Trophoblast cell (in vitro differentiated cells and primary cell): Measurements from ENCODE around the gene EEF1AKMT3.
A peak's percentile ranks its signal among the peaks of the same experiment; 100 is the strongest.

ENCODE experiments used
- DNase-seq, 2 donors: peaks; one replicate each; pipeline ENCODE4 v3.0.0-alpha.2; 2016
- H2AFZ ChIP-seq: 2 replicates; pipeline ENCODE4 v1.6.1; 2013; ENCODE audit warnings: low read length, moderate library complexity, mild to moderate bottlenecking; ENCODE audit not compliant: insufficient read depth, poor library complexity
- H2AK5ac ChIP-seq: 2 replicates; pipeline ENCODE4 v1.6.1; 2013; ENCODE audit warnings: mild to moderate bottlenecking, low read length
- H2BK120ac ChIP-seq: 2 replicates; pipeline ENCODE4 v1.6.1; 2013; ENCODE audit warnings: low read length, mild to moderate bottlenecking, moderate library complexity; ENCODE audit not compliant: insufficient read depth, poor library complexity
- H2BK12ac ChIP-seq: 2 replicates; pipeline ENCODE4 v1.6.1; 2013; ENCODE audit warnings: mild to moderate bottlenecking, low read length, moderate library complexity
- H2BK5ac ChIP-seq: 2 replicates; pipeline ENCODE4 v1.6.1; 2013; ENCODE audit warnings: low read length, low read depth, moderate library complexity, mild to moderate bottlenecking; ENCODE audit not compliant: poor library complexity
- H3K14ac ChIP-seq: 2 replicates; pipeline ENCODE4 v1.6.1; 2013; ENCODE audit warnings: mild to moderate bottlenecking, low read length
- H3K18ac ChIP-seq: 2 replicates; pipeline ENCODE4 v1.6.1; 2013; ENCODE audit warnings: mild to moderate bottlenecking, low read length
- H3K23ac ChIP-seq: 2 replicates; pipeline ENCODE4 v1.6.1; 2013; ENCODE audit warnings: low read length
- H3K27ac ChIP-seq: 2 replicates; pipeline ENCODE4 v1.5.1; 2013; ENCODE audit warnings: low read depth, mild to moderate bottlenecking, inconsistent platforms, low read length, moderate library complexity
- H3K27me3 ChIP-seq: 2 replicates; pipeline ENCODE4 v1.6.1; 2013; ENCODE audit warnings: inconsistent platforms, mild to moderate bottlenecking, low read length, moderate library complexity; ENCODE audit not compliant: insufficient read depth
- H3K36me3 ChIP-seq, 2 experiments: 1 replicate in 1 of 2; 2 replicates in 1 of 2; pipeline ENCODE4 v1.6.1; 2013; ENCODE audit warnings: low read length in 2 of 2, mild to moderate bottlenecking in 2 of 2, moderate library complexity in 1 of 2; ENCODE audit not compliant: insufficient read depth in 2 of 2, control insufficient read depth in 1 of 2
- H3K4ac ChIP-seq: 2 replicates; pipeline ENCODE4 v1.6.1; 2013; ENCODE audit warnings: low read depth, mild to moderate bottlenecking, low read length, moderate library complexity
- H3K4me1 ChIP-seq, 2 experiments: 1 replicate in 1 of 2; 2 replicates in 1 of 2; pipeline ENCODE4 v1.6.1; 2013; ENCODE audit warnings: low read length in 2 of 2, mild to moderate bottlenecking in 2 of 2, moderate library complexity in 1 of 2; ENCODE audit not compliant: insufficient read depth in 2 of 2, control insufficient read depth in 1 of 2
- H3K4me2 ChIP-seq: 2 replicates; pipeline ENCODE4 v1.6.1; 2013; ENCODE audit warnings: inconsistent platforms, mild to moderate bottlenecking, low read length, moderate library complexity
- H3K4me3 ChIP-seq: 2 replicates; pipeline ENCODE4 v1.5.1; 2013; ENCODE audit warnings: mild to moderate bottlenecking, low read depth, low read length, inconsistent platforms
- H3K79me1 ChIP-seq: one replicate; pipeline ENCODE4 v1.6.1; 2013; ENCODE audit warnings: low read length
- H3K79me2 ChIP-seq: 2 replicates; pipeline ENCODE4 v1.6.1; 2013; ENCODE audit warnings: low read length, mild to moderate bottlenecking; ENCODE audit not compliant: control insufficient read depth, insufficient read depth, poor library complexity
- H3K9ac ChIP-seq: 2 replicates; pipeline ENCODE4 v1.6.1; 2013; ENCODE audit warnings: mild to moderate bottlenecking, low read length
- H3K9me3 ChIP-seq: 2 replicates; pipeline ENCODE4 v1.6.1; 2013; ENCODE audit warnings: low read depth, mild to moderate bottlenecking, control low read depth, inconsistent platforms, low read length; ENCODE audit not compliant: insufficient read depth
- H4K12ac ChIP-seq: 2 replicates; pipeline ENCODE4 v1.6.1; 2013; ENCODE audit warnings: low read depth, mild to moderate bottlenecking, low read length, moderate library complexity
- H4K8ac ChIP-seq: 2 replicates; pipeline ENCODE4 v1.6.1; 2013; ENCODE audit warnings: low read depth, mild to moderate bottlenecking, low read length, moderate library complexity
- H4K91ac ChIP-seq: one replicate; pipeline ENCODE4 v1.6.1; 2013; ENCODE audit warnings: low read depth, mild to moderate bottlenecking, low read length, moderate library complexity
- whole genome bisulfite sequencing: extraction: QIAGEN DNeasy Blood & Tissue Kit; methylation state at CpG from one replicate; pipeline ENCODE4 v1.1.7; 2013; ENCODE audit warnings: missing lambda C conversion rate; ENCODE audit not compliant: insufficient read length, insufficient coverage; ENCODE audit errors: extremely low coverage; 5-methylcytosine and 5-hydroxymethylcytosine counted together

The EEF1AKMT3 gene

DNA sequence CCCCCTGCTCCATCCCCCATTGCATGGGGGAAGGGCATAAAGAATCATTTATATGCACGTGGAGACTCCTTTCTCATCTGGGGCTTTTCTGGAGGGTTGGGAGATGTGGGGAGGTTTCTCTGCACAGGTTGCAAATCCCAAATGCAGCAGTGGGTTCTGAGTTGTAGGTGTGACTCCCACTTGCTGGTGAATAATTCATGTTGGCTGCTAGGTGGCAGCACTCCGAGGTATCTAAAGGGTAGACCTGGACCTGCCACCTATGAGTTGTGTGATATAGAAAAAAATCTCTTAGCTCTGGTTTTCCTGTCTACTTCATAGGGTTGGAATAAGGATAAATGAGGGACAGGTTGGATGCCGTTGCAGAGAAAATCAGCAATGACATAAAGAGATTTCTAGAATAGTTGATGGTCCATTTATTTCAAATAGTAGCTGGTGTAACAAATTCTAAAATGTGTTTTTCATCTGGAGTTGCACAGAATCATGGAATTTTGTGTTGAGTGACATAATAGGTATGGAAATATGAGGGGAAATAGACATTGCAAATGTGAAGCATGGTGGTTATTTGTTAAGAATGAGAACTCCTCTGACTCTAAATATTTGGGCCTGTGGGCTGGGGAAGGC, 12.9 kb upstream of the EEF1AKMT3 start:
- no peak overlapping the region for H2BK120ac ChIP-seq
- H4K91ac ChIP-seq, result no peak overlapping the region
- H3K23ac ChIP-seq, result no peak overlapping the region
- no peak overlapping the region for H3K4ac ChIP-seq
- H2BK12ac ChIP-seq, result no peak overlapping the region
- no peak overlapping the region for H3K18ac ChIP-seq
- H4K12ac ChIP-seq, result no peak overlapping the region
- H3K9ac ChIP-seq, result no peak overlapping the region
- H3K4me2 ChIP-seq, result no peak overlapping the region
- no peak overlapping the region for H2AK5ac ChIP-seq
- no peak overlapping the region for H2AFZ ChIP-seq
- H3K9me3 ChIP-seq, result peaks cover 5% of the 10 kb centered on the region
- peaks cover 2 to 7% of the 10 kb centered on the region in 2 experiments for H3K4me1 ChIP-seq
- H3K14ac ChIP-seq, result no peak overlapping the region
- no peak overlapping the region for H3K4me3 ChIP-seq
- H3K27me3 ChIP-seq, result peaks cover 34% of the 10 kb centered on the region
- peak in 1 of 2 donors; percentile 60 for DNase-seq
- no CpG with 5 or more reads among the region's 3 CpGs for WGBS
- H3K79me1 ChIP-seq, result no peaks in the 10 kb centered on the region
- H4K8ac ChIP-seq, result no peak overlapping the region
- H3K27ac ChIP-seq, result no peak overlapping the region
- no peaks in the 10 kb centered on the region for H3K36me3 ChIP-seq
- H2BK5ac ChIP-seq, result no peak overlapping the region
- no peaks in the 10 kb centered on the region for H3K79me2 ChIP-seq

DNA sequence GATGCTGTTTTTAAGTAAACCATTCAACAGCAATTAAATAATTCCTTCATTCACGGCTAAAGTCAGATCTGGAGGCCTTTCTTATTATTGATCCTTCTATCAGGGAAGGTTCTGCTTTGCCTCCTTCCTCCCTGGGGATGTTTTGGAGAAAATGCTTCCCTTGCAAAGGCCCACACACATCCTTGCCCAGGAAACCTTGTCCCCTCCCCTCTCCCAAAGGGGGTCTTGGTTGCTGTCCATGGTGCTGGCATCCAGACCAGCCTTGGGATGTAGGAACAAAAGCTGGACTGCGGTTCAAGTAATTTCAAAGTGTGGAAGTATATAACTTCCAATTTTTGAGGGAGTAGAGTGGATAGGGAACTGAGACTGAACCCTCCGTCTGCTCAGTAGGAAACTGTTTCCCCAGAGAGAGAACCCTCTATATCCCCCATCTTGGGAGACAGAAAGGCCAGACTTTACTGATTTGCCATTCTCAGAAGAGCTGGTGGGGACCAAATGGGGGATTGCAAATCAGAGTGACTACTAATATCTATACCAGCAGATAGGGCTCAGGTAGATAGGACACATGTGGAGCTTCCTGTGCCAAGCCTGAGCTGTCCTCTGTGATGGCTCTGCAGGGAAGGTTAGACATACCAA, 11.9 kb upstream of the EEF1AKMT3 start:
- Histone ChIP-seq H4K91ac (no peak overlapping the region), H3K9ac (no peak overlapping the region), H3K27ac (no peak overlapping the region), H3K36me3 (no peaks in the 10 kb centered on the region), H2BK5ac (no peak overlapping the region), H3K4me2 (no peak overlapping the region), H3K18ac (no peak overlapping the region), H3K4me1 (peaks cover 9 to 14% of the 10 kb centered on the region in 2 experiments), H3K14ac (no peak overlapping the region), H3K79me2 (no peaks in the 10 kb centered on the region), H3K79me1 (no peaks in the 10 kb centered on the region), H3K9me3 (peaks cover 7% of the 10 kb centered on the region), H2AK5ac (no peak overlapping the region), H3K27me3 (peaks cover 40% of the 10 kb centered on the region), H2BK12ac (no peak overlapping the region), H3K4ac (no peak overlapping the region), H3K4me3 (no peak overlapping the region), H3K23ac (no peak overlapping the region), H4K12ac (no peak overlapping the region), H2BK120ac (no peak overlapping the region), H4K8ac (no peak overlapping the region), H2AFZ (no peak overlapping the region)
- DNase-seq, result no peak
- WGBS, result no CpG with 5 or more reads among the region's 3 CpGs

DNA sequence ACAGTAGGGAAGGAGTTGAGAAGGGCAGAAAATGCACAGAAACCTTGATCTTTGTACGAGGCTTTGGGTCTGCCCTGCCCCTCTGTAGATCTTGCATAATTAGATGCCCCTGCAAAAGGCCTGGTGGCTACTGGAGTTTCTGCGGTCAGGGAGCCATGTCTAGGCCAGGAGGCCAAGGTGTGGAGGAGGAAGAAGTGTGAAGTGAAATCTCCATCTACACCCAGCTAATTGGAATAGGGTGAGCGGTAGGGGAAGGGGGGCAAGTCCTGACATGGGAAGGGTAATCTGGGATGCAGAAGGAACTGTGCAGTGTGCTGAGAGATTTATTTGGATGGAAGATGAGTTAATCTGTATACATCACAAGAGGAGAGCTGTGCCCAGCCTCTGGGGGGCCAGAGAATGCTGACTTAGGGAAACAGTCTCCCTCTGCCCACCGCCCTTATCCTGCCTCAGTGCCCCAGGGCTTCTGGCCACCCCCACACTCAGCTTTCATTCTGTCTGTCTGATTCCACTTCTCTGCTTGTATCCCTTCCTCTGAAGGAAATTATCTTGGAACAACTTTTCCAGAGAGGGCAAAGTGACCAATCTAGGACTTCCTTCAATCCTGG, 10.9 kb upstream of the EEF1AKMT3 start:
- H3K4ac ChIP-seq, result no peak overlapping the region
- no peak overlapping the region for H4K8ac ChIP-seq
- WGBS, result no CpG with 5 or more reads among the region's 4 CpGs

GRCh38 chr12:57762463-57762862, 10.0 kb upstream of the EEF1AKMT3 start:
- H4K12ac ChIP-seq, result no peak overlapping the region
- H3K23ac ChIP-seq, result no peak overlapping the region
- no peak overlapping the region for H3K4me2 ChIP-seq
- H3K14ac ChIP-seq, result no peak overlapping the region
- H4K8ac ChIP-seq, result no peak overlapping the region
- no peak overlapping the region for H2AK5ac ChIP-seq
- H3K4me1 ChIP-seq, result peaks cover 16 to 21% of the 10 kb centered on the region in 2 experiments
- no peak for DNase-seq
- H3K9me3 ChIP-seq, result peaks cover 6% of the 10 kb centered on the region
- H3K4ac ChIP-seq, result no peak overlapping the region
- WGBS, result no CpG with 5 or more reads among the region's 2 CpGs
- H3K27me3 ChIP-seq, result peaks cover 45% of the 10 kb centered on the region
- H3K27ac ChIP-seq, result no peak overlapping the region
- H2AFZ ChIP-seq, result no peak overlapping the region
- no peak overlapping the region for H2BK120ac ChIP-seq
- no peak overlapping the region for H3K18ac ChIP-seq
- H3K9ac ChIP-seq, result no peak overlapping the region
- no peaks in the 10 kb centered on the region for H3K79me2 ChIP-seq
- H2BK12ac ChIP-seq, result no peak overlapping the region
- no peaks in the 10 kb centered on the region for H3K36me3 ChIP-seq
- no peaks in the 10 kb centered on the region for H3K79me1 ChIP-seq
- no peak overlapping the region for H3K4me3 ChIP-seq
- no peak overlapping the region for H2BK5ac ChIP-seq
- no peak overlapping the region for H4K91ac ChIP-seq

More for the DNA sequence above, 10.9 kb upstream of the EEF1AKMT3 start:
- peaks cover 13 to 18% of the 10 kb centered on the region in 2 experiments for H3K4me1 ChIP-seq
- no peaks in the 10 kb centered on the region for H3K36me3 ChIP-seq
- no peak overlapping the region for H2BK12ac ChIP-seq
- H2BK5ac ChIP-seq, result no peak overlapping the region
- H4K91ac ChIP-seq, result no peak overlapping the region
- H3K9ac ChIP-seq, result no peak overlapping the region
- H2AFZ ChIP-seq, result no peak overlapping the region
- H3K14ac ChIP-seq, result no peak overlapping the region
- H4K12ac ChIP-seq, result no peak overlapping the region
- H3K23ac ChIP-seq, result no peak overlapping the region
- no peak overlapping the region for H3K4me3 ChIP-seq
- H3K79me2 ChIP-seq, result no peaks in the 10 kb centered on the region
- no peak overlapping the region for H2AK5ac ChIP-seq
- no peak overlapping the region for H3K4me2 ChIP-seq
- peaks cover 6% of the 10 kb centered on the region for H3K9me3 ChIP-seq
- H2BK120ac ChIP-seq, result no peak overlapping the region
- no peak overlapping the region for H3K18ac ChIP-seq
- H3K27me3 ChIP-seq, result peaks cover 40% of the 10 kb centered on the region
- DNase-seq, result no peak
- no peak overlapping the region for H3K27ac ChIP-seq
- no peaks in the 10 kb centered on the region for H3K79me1 ChIP-seq
